GM23338 (cell line): ENCODE data around the gene MEGF9. TPM values are rescaled to one million over a fixed set of nuclear protein-coding genes. Genes with fewer than 3 reads are reported as not detected.
A peak's percentile ranks its signal among the peaks of the same experiment; 100 is the strongest.

Experiments
- ATAC-seq: fragments of 200-7000 bp; cut with Tn5 transposase; 3 replicates; pipeline ENCODE4 v1.9.1; 2020
- DNase-seq: peaks from one replicate; pipeline ENCODE4 v3.0.0-alpha.2; 2015; ENCODE audit warnings: low spot score
- H2AFZ ChIP-seq: fragments of 200-600 bp; sonication (generic); 2 replicates; pipeline ENCODE4 v1.8.0; 2016; ENCODE audit warnings: antibody characterized with exemption, mild to moderate bottlenecking, moderate library complexity
- H3F3A ChIP-seq: fragments of 200-600 bp; sonication (generic); replicated peaks from 2 replicates; pipeline ENCODE4 v1.8.0; 2017; ENCODE audit warnings: antibody characterized with exemption, mixed run types, low read depth
- H3K27ac ChIP-seq: fragments of 200-600 bp; sonication (generic); 2 replicates; pipeline ENCODE4 v1.6.1; 2016; ENCODE audit warnings: low read depth
- H3K27me3 ChIP-seq: fragments of 200-600 bp; sonication (generic); 2 replicates; pipeline ENCODE4 v1.8.0; 2016; ENCODE audit warnings: mild to moderate bottlenecking, mixed run types, moderate library complexity; ENCODE audit not compliant: insufficient read depth
- H3K36me3 ChIP-seq: fragments of 200-600 bp; sonication (generic); 2 replicates; pipeline ENCODE4 v1.8.0; 2016; ENCODE audit warnings: mild to moderate bottlenecking; ENCODE audit not compliant: insufficient read depth
- H3K4me1 ChIP-seq: fragments of 200-600 bp; sonication (generic); 2 replicates; pipeline ENCODE4 v1.8.0; 2016; ENCODE audit warnings: mild to moderate bottlenecking, moderate library complexity; ENCODE audit not compliant: insufficient read depth
- H3K4me2 ChIP-seq: fragments of 200-600 bp; sonication (generic); 2 replicates; pipeline ENCODE4 v1.7.1; 2017; ENCODE audit warnings: mixed run types
- H3K4me3 ChIP-seq: fragments of 200-600 bp; sonication (generic); 2 replicates; pipeline ENCODE4 v1.6.1; 2016; ENCODE audit warnings: mixed run types
- H3K79me2 ChIP-seq: fragments of 200-600 bp; sonication (generic); replicated peaks from 2 replicates; pipeline ENCODE4 v1.8.0; 2017; ENCODE audit warnings: mild to moderate bottlenecking; ENCODE audit not compliant: insufficient read depth
- H3K9me2 ChIP-seq: fragments of 200-600 bp; sonication (generic); 2 replicates; pipeline ENCODE4 v1.8.0; 2017; ENCODE audit not compliant: insufficient read depth
- H4K20me1 ChIP-seq: fragments of 200-600 bp; sonication (generic); replicated peaks from 2 replicates; pipeline ENCODE4 v1.8.0; 2017; ENCODE audit warnings: mild to moderate bottlenecking; ENCODE audit not compliant: insufficient read depth
- H3K27ac Mint-ChIP-seq: 2 replicates; pipeline ENCODE4 v1.8.0; 2020; ENCODE audit warnings: inconsistent platforms, mild to moderate bottlenecking, moderate library complexity, mixed read lengths
- H3K27me3 Mint-ChIP-seq: 3 replicates; pipeline ENCODE4 v1.8.0; 2022; ENCODE audit warnings: low read depth, mild to moderate bottlenecking, moderate library complexity, mixed read lengths, inconsistent platforms; ENCODE audit not compliant: insufficient read depth, poor library complexity
- H3K36me3 Mint-ChIP-seq: 3 replicates; pipeline ENCODE4 v1.8.0; 2021; ENCODE audit warnings: low read depth, mild to moderate bottlenecking, inconsistent platforms, moderate library complexity, mixed read lengths
- H3K4me1 Mint-ChIP-seq: 3 replicates; pipeline ENCODE4 v1.8.0; 2020; ENCODE audit warnings: mild to moderate bottlenecking, inconsistent platforms, mixed read lengths
- H3K4me3 Mint-ChIP-seq: 3 replicates; pipeline ENCODE4 v1.8.0; 2021; ENCODE audit warnings: moderate library complexity, mild to moderate bottlenecking, inconsistent platforms, mixed read lengths
- H3K9me3 Mint-ChIP-seq: 3 replicates; pipeline ENCODE4 v1.8.0; 2020; ENCODE audit warnings: moderate library complexity, mild to moderate bottlenecking, inconsistent platforms, mixed read lengths
- NANOG ChIP-seq: IDR thresholded peaks from 2 replicates; pipeline ENCODE4 v1.6.1; 2016; ENCODE audit warnings: antibody characterized with exemption, borderline replicate concordance
- POLR2AphosphoS5 ChIP-seq: IDR thresholded peaks from 2 replicates; pipeline ENCODE4 v1.6.1; 2016; ENCODE audit warnings: antibody characterized with exemption, low read depth
- STAT1 ChIP-seq: IDR thresholded peaks from one replicate; pipeline ENCODE4 v1.6.1; 2016; ENCODE audit warnings: antibody characterized with exemption; ENCODE audit not compliant: unreplicated experiment
- polyA plus RNA-seq: library from polyadenylated mRNA; unstranded; fragments of >200 nt; fragmentation: Nextera tagmentation; extraction: Ambion mirVana; gene quantifications from 2 replicates; pipeline ENCODE4 v1.2.1, GENCODE V29; 2016
- total RNA-seq: library from RNA; depleted of rRNA; stranded (reverse); fragments of >200 nt; shearing (Covaris generic); gene quantifications from 2 replicates; pipeline ENCODE4 v1.2.3, GENCODE V29; 2014
- TF ChIP-seq, protein P1 (sequence below): fragments of 250-450 bp; sonication (Bioruptor Pico); IDR thresholded peaks from 2 replicates; pipeline ENCODE4 v1.5.0; 2020; ENCODE audit warnings: mild to moderate bottlenecking, moderate library complexity
- TF ChIP-seq, protein P2 (sequence below), 2 experiments: fragments of 200-600 bp in 1 of 2; sonication (generic) in 1 of 2; conservative IDR thresholded peaks; 2 replicates each; pipeline versions ENCODE4 v1.5.1 to v1.6.1; 2016 to 2017; ENCODE audit warnings: antibody characterized with exemption in 2 of 2, low read depth in 2 of 2, mild to moderate bottlenecking in 2 of 2, moderate library complexity in 1 of 2

MEGF9 gene
- total and polyA plus RNA-seq, 2 experiments from 2014 or later = 0.87 to 1.6 TPM

DNA sequence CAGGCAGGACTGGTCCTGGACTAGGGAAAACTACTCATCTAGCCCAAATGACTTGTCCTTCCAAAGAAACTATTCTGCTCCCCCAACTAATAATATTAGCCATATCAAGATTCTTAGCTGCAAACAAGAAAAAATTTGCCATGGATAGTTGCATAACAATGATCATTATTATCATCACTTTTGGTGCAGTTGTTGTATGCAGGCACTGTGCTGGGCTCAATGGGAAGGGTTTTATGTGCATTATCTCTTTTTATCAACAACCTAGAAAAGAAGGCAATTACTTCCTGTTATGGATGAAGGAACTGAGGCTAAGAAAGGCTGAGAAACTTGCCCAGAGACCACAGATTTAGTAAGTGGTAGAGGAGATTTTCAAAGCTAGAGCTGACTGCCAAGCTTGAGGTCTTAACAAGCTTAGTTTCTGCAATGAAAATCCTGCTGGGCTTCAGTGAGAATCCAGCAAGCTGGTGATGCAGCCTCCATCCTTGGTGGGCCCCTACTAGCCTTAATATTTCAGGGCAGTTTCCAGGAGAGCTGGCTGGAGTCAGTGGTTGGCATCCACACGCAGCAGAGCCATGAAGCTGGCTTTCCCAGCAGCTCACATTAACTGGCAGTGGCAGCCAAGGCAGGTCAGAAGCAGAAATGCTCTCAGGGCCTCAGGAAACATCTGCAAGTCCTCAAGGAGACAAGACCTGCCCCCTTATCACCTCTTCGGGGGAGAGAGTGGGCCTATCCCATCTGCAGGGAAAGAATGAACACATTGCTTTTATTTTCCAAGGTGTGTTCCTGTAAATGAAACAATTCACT lies 20.5 kb upstream of the MEGF9 start (continued):
- TF ChIP-seq, protein P1, sequence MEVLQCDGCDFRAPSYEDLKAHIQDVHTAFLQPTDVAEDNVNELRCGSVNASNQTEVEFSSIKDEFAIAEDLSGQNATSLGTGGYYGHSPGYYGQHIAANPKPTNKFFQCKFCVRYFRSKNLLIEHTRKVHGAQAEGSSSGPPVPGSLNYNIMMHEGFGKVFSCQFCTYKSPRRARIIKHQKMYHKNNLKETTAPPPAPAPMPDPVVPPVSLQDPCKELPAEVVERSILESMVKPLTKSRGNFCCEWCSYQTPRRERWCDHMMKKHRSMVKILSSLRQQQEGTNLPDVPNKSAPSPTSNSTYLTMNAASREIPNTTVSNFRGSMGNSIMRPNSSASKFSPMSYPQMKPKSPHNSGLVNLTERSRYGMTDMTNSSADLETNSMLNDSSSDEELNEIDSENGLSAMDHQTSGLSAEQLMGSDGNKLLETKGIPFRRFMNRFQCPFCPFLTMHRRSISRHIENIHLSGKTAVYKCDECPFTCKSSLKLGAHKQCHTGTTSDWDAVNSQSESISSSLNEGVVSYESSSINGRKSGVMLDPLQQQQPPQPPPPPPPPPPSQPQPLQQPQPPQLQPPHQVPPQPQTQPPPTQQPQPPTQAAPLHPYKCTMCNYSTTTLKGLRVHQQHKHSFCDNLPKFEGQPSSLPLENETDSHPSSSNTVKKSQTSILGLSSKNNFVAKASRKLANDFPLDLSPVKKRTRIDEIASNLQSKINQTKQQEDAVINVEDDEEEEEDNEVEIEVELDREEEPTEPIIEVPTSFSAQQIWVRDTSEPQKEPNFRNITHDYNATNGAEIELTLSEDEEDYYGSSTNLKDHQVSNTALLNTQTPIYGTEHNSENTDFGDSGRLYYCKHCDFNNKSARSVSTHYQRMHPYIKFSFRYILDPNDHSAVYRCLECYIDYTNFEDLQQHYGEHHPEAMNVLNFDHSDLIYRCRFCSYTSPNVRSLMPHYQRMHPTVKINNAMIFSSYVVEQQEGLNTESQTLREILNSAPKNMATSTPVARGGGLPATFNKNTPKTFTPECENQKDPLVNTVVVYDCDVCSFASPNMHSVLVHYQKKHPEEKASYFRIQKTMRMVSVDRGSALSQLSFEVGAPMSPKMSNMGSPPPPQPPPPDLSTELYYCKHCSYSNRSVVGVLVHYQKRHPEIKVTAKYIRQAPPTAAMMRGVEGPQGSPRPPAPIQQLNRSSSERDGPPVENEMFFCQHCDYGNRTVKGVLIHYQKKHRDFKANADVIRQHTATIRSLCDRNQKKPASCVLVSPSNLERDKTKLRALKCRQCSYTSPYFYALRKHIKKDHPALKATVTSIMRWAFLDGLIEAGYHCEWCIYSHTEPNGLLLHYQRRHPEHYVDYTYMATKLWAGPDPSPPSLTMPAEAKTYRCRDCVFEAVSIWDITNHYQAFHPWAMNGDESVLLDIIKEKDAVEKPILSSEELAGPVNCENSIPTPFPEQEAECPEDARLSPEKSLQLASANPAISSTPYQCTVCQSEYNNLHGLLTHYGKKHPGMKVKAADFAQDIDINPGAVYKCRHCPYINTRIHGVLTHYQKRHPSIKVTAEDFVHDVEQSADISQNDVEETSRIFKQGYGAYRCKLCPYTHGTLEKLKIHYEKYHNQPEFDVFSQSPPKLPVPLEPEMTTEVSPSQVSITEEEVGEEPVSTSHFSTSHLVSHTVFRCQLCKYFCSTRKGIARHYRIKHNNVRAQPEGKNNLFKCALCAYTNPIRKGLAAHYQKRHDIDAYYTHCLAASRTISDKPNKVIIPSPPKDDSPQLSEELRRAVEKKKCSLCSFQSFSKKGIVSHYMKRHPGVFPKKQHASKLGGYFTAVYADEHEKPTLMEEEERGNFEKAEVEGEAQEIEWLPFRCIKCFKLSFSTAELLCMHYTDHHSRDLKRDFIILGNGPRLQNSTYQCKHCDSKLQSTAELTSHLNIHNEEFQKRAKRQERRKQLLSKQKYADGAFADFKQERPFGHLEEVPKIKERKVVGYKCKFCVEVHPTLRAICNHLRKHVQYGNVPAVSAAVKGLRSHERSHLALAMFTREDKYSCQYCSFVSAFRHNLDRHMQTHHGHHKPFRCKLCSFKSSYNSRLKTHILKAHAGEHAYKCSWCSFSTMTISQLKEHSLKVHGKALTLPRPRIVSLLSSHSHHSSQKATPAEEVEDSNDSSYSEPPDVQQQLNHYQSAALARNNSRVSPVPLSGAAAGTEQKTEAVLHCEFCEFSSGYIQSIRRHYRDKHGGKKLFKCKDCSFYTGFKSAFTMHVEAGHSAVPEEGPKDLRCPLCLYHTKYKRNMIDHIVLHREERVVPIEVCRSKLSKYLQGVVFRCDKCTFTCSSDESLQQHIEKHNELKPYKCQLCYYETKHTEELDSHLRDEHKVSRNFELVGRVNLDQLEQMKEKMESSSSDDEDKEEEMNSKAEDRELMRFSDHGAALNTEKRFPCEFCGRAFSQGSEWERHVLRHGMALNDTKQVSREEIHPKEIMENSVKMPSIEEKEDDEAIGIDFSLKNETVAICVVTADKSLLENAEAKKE = no peak
- no peak for TF ChIP-seq STAT1

- no peaks in the 10 kb centered on the region for H3K4me1 ChIP-seq
- H3F3A ChIP-seq = no peaks in the 10 kb centered on the region
- DNase-seq = no peak
- H2AFZ ChIP-seq = peak overlapping the region; percentile 47; the same call in 1 of the 2 replicates
- H3K27me3 ChIP-seq = no peaks in the 10 kb centered on the region
- H3K4me2 ChIP-seq = no peak overlapping the region
- Mint-ChIP-seq H3K4me3 (no peak overlapping the region), H3K27me3 (peaks cover 7% of the 10 kb centered on the region), H3K36me3 (no peaks in the 10 kb centered on the region), H3K9me3 (no peaks in the 10 kb centered on the region), H3K4me1 (peaks cover 13% of the 10 kb centered on the region), H3K27ac (no peak overlapping the region)
- H3K4me3 ChIP-seq = no peak overlapping the region
- no peaks in the 10 kb centered on the region for H3K36me3 ChIP-seq
- ATAC-seq = no peak
- no peaks in the 10 kb centered on the region for H3K79me2 ChIP-seq
- 0 out of 2 replicates have a peak, but pooled peaks cover 8% of the 10 kb centered on the region for H3K9me2 ChIP-seq
- H4K20me1 ChIP-seq = no peaks in the 10 kb centered on the region
- TF ChIP-seq POLR2AphosphoS5 (no peak), NANOG (no peak)
- TF ChIP-seq, protein P2, sequence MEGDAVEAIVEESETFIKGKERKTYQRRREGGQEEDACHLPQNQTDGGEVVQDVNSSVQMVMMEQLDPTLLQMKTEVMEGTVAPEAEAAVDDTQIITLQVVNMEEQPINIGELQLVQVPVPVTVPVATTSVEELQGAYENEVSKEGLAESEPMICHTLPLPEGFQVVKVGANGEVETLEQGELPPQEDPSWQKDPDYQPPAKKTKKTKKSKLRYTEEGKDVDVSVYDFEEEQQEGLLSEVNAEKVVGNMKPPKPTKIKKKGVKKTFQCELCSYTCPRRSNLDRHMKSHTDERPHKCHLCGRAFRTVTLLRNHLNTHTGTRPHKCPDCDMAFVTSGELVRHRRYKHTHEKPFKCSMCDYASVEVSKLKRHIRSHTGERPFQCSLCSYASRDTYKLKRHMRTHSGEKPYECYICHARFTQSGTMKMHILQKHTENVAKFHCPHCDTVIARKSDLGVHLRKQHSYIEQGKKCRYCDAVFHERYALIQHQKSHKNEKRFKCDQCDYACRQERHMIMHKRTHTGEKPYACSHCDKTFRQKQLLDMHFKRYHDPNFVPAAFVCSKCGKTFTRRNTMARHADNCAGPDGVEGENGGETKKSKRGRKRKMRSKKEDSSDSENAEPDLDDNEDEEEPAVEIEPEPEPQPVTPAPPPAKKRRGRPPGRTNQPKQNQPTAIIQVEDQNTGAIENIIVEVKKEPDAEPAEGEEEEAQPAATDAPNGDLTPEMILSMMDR (conservative IDR thresholded peaks at IDR 0.05; ENCODE audit: low read depth in 2 of 2) = no peak
- H3K27ac ChIP-seq = no peak overlapping the region
Observed at GRCh38 chr9:120733190-120733589, 18.9 kb upstream of the MEGF9 start.
